GM19438 (cell line): ENCODE measurements around the gene SLC6A12.

ENCODE experiments used
- ATAC-seq: cut with Tn5 transposase; IDR thresholded peaks from one replicate; pipeline ENCODE4 v1.9.1; 2021; ENCODE audit warnings: low read depth; ENCODE audit not compliant: unreplicated experiment

Gene SLC6A12

DNA sequence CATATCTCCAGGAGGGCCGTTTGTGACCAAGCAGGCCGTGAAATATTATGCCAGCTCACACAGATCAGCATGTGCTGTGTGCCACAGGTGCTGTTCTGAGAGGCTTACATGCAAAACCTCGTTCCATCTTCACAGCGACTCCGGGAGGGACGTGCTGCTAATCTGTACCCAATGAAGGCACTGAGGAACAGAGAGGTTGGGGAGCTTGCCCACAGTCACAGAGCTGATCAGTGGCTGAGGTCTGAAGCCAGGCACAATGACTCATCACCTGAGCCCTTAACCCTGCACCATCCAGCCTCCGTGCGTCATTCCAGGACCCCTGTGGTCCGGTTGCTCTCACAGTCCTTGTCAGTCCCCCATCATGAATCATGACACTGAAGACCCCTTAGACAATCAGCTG, 66.7 kb downstream of the SLC6A12 start:
- ATAC-seq, result no peak

DNA sequence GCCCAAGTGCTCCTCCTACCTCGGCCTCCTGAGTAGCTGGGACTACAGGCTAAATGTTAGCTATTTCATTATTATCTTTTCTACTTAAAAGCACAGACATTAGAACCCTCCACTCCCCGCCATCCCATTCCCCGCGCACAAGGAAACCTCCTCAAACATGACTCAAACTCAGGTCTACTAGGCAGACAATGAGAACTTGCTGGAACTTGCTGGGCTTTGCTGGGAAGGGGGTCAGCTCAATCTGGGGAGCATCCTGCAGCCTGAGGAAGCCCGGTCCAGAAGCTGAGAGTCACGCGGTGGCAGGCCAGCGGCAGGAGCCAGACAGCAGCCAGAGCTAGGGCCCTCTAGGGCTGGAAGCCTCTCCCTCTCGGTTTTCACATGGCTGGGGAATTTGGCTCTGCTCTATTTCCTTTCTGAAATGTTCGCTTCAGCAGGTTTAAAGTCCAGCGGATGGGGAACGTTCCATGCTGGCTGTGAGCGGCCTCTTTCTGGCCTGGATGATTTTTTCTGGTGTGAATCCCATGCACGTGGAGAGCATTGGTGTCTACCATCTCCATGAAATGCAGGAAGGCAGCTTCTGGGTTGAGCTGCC, 68.5 kb downstream of the SLC6A12 start:
- ATAC-seq, result no peak

DNA sequence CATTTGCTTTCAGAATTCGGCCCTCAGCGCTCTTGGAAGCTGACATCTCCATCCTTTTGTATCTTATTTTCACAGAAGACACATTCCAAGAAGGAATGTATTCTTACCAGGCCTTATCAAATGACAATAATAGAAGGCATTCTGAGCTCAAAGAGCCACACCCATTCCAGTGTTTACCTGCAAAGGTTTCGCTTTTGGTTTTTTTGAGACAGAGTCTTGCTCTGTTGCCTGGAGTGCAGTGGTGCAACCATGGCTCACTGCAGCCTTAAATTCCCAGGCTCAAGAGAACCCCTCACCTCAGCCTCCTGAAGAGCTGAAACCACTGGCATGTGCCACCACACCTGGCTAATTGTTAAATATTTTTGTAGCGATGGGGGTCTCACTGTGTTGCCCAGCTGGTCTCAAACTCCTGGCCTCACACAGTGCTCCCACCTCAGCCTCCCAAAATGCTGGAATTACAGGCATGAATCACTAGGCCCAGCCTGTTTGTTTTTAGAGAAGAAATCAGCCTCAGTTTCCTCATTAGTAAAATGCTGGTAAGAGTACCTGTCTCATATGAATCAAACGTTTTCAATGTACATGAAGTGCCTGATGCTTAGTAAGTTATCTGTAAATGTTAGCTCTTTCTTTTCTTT, 69.2 kb downstream of the SLC6A12 start:
- ATAC-seq, result no peak

DNA sequence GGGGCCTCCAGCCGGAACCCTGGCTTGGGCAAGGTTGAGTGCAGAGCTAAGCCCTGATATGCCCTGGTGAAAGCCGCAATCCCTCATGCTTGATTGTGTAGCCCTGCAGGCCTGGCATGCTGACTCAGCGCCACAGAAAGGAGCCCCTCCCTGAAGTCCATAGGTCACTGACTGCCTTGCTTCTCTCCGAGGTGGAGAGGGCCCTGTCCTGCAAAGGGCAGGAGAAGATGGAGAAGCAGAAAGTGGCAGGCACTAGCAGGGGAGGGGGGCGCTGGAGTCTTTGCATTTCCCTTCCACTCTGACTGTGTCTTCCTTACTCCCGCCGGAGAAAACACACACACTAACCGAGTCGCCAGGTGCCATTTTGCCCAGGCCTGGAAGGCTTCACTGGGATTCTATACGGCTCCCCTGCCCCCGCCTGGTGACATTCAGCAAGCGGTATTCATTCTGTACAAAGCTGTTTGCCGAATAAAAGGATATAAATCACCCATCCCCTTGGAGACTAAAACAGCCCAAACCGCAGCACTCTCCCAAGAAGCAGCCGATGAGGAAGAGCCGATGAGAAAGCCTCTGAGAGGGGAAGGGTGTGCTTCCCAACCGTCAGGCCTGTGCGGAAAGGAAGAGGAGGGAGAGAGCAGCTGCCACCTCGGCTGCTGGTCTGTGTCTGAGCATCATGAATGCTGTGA, 69.8 kb downstream of the SLC6A12 start:
- no peak for ATAC-seq

DNA sequence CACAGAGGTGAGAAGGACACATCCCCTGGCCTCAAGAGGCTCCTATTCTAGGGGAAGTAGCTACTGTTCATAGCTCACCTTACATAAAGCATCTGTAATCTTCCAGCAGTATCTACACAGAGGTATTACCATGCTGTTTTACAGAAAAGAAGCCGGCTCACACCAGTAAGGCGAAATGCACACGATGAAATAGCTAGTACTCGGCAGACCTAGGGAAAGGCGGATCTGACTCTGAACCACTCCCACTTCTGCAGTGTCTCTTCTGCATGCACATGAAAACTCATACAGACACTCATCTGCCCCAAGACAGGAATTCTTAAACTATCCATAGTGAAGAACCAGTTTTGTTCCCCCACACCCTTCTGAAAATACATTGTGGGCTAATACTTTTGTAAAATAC, 73.8 kb downstream of the SLC6A12 start:
- no peak for ATAC-seq
